ENCODE data around the gene SPOP.
"Not testable (repeated sequence)": the region's sequence is repeated elsewhere in the genome, so short reads cannot be mapped to it uniquely, and the experiment has no call there.

Gene SPOP

GRCh38 chr17:49570540-49571242 lies 107.2 kb downstream of the SPOP start:
- DNase-seq = no peak

GRCh38 chr17:49568695-49569047 lies 109.2 kb downstream of the SPOP start:
- not testable (repeated sequence) for DNase-seq

- DNase-seq = peak; percentile 86
Observed at GRCh38 chr17:49567871-49568694, 109.8 kb downstream of the SPOP start.

GRCh38 chr17:49567104-49567521 lies 110.8 kb downstream of the SPOP start:
- no peak for DNase-seq

- DNase-seq = no peak
Observed at GRCh38 chr17:49566668-49567071, 111.2 kb downstream of the SPOP start.

- DNase-seq = peak; percentile 4
Observed at GRCh38 chr17:49565948-49566491, 111.9 kb downstream of the SPOP start.

GRCh38 chr17:49564638-49565037 lies 113.3 kb downstream of the SPOP start:
- no peak for DNase-seq

GRCh38 chr17:49557312-49558024 lies 120.4 kb downstream of the SPOP start:
- no peak for DNase-seq

GRCh38 chr17:49556223-49556943 lies 121.5 kb downstream of the SPOP start:
- DNase-seq = peak; percentile 87

GRCh38 chr17:49555495-49556222 lies 122.2 kb downstream of the SPOP start:
- no peak for DNase-seq

- no peak for DNase-seq
Observed at GRCh38 chr17:49554694-49555494, 123.0 kb downstream of the SPOP start.

GRCh38 chr17:49553676-49554335 lies 124.1 kb downstream of the SPOP start:
- no peak for DNase-seq

- DNase-seq = no peak
Observed at GRCh38 chr17:49552070-49552751, 125.7 kb downstream of the SPOP start.

GRCh38 chr17:49551221-49552069 lies 126.5 kb downstream of the SPOP start:
- DNase-seq = no peak

- DNase-seq = not testable (repeated sequence)
Observed at GRCh38 chr17:49550764-49551163, 127.1 kb downstream of the SPOP start.

GRCh38 chr17:49549691-49550678 lies 127.9 kb downstream of the SPOP start:
- no peak for DNase-seq

- DNase-seq = no peak
Observed at GRCh38 chr17:49549311-49549605, 128.6 kb downstream of the SPOP start.
